Right forelimb (tissue), 1 donor: ENCODE measurements around the gene FHIT.
"Not testable (repeated sequence)": the region's sequence is repeated elsewhere in the genome, so short reads cannot be mapped to it uniquely, and the experiment has no call there.

Experiments used
- DNase-seq: peaks from one replicate; pipeline ENCODE4 v3.0.0-alpha.2; 2018

The FHIT gene

GRCh38 chr3:61226166-61226686 is 25.0 kb downstream of the FHIT start:
- DNase-seq = no peak

- no peak for DNase-seq
These were observed 26.4 kb downstream of the FHIT start for GRCh38 chr3:61224823-61225222.

GRCh38 chr3:61223451-61223850 is 27.8 kb downstream of the FHIT start:
- no peak for DNase-seq

GRCh38 chr3:61222467-61222866 is 28.8 kb downstream of the FHIT start:
- no peak for DNase-seq

GRCh38 chr3:61221759-61222362 is 29.4 kb downstream of the FHIT start:
- DNase-seq = no peak

- DNase-seq = no peak
These were observed 32.7 kb downstream of the FHIT start for GRCh38 chr3:61218504-61218903.

GRCh38 chr3:61216171-61216570 is 35.1 kb downstream of the FHIT start:
- DNase-seq = not testable (repeated sequence)

- DNase-seq = no peak
These were observed 49.2 kb downstream of the FHIT start for GRCh38 chr3:61202086-61202485.

GRCh38 chr3:61201071-61201470 is 50.2 kb downstream of the FHIT start:
- DNase-seq = no peak

GRCh38 chr3:61200270-61200669 is 51.0 kb downstream of the FHIT start:
- DNase-seq = no peak

GRCh38 chr3:61199843-61200242 is 51.4 kb downstream of the FHIT start:
- DNase-seq = no peak

GRCh38 chr3:61194892-61195538 is 56.2 kb downstream of the FHIT start:
- no peak for DNase-seq

GRCh38 chr3:61192222-61192621 is 59.0 kb downstream of the FHIT start:
- DNase-seq = no peak

GRCh38 chr3:61190205-61190604 is 61.0 kb downstream of the FHIT start:
- DNase-seq = not testable (repeated sequence)

GRCh38 chr3:61186030-61186429 is 65.2 kb downstream of the FHIT start:
- no peak for DNase-seq

- DNase-seq = no peak
These were observed 66.3 kb downstream of the FHIT start for GRCh38 chr3:61184956-61185355.

- no peak for DNase-seq
These were observed 68.6 kb downstream of the FHIT start for GRCh38 chr3:61182662-61183061.

- DNase-seq = no peak
These were observed 69.4 kb downstream of the FHIT start for GRCh38 chr3:61181874-61182273.

GRCh38 chr3:61180206-61180605 is 71.0 kb downstream of the FHIT start:
- DNase-seq = no peak

GRCh38 chr3:61178167-61178566 is 73.1 kb downstream of the FHIT start:
- no peak for DNase-seq

GRCh38 chr3:61177450-61177849 is 73.8 kb downstream of the FHIT start:
- DNase-seq = no peak

- DNase-seq = no peak
These were observed 77.6 kb downstream of the FHIT start for GRCh38 chr3:61173676-61174075.

- no peak for DNase-seq
These were observed 78.6 kb downstream of the FHIT start for GRCh38 chr3:61172684-61173083.

GRCh38 chr3:61172203-61172602 is 79.0 kb downstream of the FHIT start:
- no peak for DNase-seq
